NCI-H2171 treated with DMSO at 0.1 percent for 48 hours (cell line): ENCODE results near the gene DUSP28.

ENCODE experiments used
- DNase-seq: peaks from one replicate; lab custom pipeline; 2025; lab: John Stamatoyannopoulos, UW

The DUSP28 gene

DNA sequence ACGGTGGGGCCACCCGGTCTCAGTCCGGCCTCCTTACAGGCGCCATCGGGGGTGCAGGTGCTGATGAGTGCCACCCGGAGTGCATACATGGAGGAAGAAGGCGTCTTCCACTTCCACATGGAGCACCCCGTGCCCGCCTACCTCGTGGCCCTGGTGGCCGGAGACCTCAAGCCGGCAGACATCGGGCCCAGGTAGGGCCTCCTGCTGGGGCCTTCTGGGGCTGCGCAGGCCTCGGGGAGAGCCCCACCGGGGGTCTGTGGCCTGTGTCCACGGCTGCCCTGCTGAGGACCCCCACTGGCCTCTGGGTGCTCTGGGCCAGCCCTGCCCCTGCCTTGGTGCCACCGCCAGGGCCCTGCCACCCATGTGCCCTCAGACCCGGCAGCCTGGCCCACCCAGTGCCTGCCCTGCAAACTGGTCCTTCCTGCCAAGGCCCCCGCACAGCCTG lies 12.9 kb downstream of the DUSP28 start:
- DNase-seq, result no peak

DNA sequence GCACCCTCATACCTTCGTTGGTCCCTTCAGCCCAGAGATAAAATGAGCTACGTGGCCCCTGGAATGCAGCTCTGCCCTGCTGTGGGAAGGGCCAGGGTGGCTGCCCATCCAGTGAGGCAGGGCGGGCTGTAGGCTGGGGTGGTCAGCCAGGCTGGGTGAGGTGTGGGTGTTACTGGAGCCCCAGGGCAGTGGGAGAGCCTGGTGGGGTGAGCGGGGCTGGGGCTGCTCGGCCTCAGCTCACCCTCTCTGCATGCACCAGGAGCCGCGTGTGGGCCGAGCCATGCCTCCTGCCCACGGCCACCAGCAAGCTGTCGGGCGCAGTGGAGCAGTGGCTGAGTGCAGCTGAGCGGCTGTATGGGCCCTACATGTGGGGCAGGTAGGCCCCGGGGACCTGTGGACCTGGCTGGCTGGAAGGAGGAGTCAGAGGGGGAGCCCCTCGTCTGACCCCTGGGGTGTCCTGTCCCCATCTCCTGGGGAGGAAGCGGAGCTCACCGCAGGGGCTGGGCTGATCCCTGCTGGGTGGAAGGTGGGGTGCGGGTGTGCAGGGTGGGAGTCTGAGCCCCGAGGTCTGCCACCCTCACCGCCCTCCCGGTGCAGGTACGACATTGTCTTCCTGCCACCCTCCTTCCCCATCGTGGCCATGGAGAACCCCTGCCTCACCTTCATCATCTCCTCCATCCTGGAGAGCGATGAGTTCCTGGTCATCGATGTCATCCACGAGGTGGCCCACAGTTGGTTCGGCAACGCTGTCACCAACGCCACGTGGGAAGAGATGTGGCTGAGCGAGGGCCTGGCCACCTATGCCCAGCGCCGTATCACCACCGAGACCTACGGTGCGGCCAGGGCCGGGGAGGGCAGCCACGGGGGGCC lies 13.6 kb downstream of the DUSP28 start:
- DNase-seq, result no peak

DNA sequence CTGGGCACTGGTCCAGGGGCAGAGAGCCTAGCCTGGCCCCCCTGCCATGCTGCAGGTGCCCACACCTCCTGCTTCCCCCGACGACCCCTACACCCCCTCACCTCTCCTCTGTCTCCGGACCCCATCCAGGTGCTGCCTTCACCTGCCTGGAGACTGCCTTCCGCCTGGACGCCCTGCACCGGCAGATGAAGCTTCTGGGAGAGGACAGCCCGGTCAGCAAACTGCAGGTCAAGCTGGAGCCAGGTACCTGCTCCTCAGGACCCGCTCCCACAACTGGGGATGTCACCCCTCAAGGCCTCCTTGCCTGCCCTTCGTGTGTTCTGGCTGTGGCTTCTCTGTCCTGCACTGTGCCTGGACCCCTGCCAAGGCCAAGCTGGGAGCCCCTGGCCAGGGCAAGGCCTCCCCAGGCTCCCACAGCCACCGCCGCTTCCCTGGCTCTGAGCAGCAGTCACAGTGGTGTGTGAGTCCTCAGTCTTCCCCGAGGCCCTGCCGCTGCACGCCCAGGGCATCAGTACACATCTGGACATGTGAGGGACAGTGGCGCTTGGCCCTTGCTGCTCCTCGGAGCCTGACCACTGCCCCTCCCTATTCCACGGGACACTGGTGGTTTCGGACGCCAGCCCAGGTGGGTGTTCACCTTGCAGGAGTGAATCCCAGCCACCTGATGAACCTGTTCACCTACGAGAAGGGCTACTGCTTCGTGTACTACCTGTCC lies 14.4 kb downstream of the DUSP28 start:
- DNase-seq, result no peak

DNA sequence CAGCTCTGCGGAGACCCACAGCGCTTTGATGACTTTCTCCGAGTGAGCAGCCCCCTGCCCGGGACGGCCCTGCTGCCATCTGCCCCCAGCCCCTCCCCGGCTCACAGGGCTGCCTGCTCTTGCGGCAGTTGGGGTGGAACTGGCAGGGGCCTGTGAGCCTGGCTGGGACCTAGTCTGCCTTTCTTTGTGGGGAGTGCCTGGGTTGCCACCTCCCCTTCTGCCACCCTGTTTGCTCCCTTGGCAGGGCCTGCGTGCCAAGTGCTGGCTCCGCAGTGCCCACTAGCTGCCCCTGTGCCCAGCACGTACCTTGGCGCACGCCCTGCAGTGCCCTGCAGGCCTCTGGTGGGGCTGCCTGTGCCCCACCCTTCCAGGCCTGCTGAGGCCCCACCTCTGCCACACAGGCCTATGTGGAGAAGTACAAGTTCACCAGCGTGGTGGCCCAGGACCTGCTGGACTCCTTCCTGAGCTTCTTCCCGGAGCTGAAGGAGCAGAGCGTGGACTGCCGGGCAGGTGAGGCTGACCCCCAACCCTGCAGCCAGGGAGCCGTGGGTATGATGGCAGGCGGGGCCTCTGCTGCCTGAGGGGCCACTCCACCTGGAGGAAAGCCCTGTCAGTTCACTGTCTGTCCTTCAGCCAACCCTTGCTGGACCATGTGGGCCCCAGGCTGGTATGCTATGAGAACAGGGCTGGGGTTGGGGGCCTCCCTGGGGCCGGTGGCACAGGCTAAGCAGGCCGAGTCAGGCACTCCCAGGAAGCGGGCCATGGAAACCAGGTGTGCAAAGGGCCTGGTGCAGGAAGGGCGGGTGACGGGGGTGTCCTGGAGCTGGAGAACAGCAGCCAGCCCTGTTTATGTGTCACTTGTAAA lies 15.2 kb downstream of the DUSP28 start:
- no peak for DNase-seq

DNA sequence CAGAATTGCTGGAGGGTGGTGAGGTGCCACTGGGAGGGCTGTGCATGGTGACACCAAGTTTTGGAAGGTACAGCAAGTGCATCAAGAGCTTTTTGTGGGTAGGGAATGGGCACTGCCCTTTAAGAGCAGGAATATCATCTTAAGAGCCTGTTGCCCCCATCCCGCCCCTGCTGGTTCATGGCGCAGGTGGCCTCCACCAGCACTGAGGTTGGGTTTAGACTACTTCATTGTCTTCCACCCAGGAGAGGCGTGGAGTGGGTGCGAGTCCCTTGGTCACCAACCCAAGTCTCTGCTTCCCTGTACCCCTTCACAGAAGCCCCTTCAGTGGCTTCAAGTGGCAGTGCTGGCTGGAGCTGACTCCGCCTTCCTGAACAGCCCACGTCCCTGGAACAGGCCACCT lies 15.9 kb downstream of the DUSP28 start:
- no peak for DNase-seq

DNA sequence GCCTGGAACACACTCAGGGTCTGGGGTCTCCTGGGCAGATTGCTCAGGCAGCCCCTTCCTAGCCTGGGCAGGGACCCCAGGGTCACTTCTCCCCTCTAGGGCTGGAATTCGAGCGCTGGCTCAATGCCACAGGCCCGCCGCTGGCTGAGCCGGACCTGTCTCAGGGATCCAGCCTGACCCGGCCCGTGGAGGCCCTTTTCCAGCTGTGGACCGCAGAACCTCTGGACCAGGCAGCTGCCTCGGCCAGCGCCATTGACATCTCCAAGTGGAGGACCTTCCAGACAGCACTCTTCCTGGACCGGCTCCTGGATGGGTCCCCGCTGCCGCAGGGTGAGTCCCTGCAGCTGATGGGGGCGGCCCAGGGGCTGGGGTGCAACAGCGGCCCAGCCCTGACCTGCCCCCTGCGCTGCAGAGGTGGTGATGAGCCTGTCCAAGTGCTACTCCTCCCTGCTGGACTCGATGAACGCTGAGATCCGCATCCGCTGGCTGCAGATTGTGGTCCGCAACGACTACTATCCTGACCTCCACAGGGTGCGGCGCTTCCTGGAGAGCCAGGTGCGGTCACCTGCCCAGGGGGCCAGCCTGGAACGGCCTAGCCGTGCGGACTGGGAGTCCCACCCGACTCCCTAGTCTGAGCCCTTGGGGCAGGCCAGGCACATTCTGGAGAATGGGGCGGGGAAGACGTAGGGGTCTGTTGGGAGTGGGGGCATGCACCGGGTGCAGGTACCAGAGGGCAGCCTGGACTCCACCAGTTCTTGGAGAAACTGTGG lies 16.5 kb downstream of the DUSP28 start:
- DNase-seq, result no peak

DNA sequence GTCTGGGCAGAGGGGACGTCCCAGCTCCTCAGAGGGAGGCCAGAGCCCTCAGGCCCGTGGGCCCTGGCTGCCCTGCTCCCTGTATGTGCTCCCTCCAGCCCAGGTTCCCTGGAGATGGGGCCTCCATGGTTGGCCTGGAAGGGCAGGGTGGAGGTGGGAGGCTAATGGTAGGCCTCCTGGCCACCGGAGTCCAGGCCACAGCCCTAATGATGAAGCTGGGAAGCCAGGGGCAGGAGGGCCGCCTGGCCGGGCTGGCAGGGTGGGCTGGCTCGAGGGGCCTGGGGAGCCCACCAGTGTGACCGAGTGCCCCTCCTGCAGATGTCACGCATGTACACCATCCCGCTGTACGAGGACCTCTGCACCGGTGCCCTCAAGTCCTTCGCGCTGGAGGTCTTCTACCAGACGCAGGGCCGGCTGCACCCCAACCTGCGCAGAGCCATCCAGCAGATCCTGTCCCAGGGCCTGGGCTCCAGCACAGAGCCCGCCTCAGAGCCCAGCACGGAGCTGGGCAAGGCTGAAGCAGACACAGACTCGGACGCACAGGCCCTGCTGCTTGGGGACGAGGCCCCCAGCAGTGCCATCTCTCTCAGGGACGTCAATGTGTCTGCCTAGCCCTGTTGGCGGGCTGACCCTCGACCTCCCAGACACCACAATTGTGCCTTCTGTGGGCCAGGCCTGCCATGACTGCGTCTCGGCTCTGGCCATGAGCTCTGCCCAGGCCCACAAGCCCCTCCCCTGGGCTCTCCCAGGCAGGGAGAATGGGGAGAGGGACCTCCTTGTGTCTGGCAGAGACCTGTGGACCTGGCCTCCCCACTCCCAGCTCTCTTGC lies 17.3 kb downstream of the DUSP28 start:
- DNase-seq, result no peak

DNA sequence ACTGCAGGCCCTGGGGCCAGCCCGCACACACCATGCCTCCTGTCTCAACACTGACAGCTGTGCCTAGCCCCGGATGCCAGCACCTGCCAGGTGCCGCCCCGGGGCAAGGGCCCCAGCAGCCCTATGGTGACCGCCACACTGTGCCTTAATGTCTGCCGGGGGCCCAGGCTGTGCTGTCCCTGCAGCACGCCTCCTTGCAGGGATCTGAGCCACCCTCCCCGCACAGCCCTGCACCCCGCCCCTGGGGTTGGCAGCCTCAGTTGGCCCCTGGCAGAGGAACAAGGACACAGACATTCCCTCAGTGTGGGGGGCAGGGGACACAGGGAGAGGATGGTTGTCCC lies 17.9 kb downstream of the DUSP28 start:
- no peak for DNase-seq

DNA sequence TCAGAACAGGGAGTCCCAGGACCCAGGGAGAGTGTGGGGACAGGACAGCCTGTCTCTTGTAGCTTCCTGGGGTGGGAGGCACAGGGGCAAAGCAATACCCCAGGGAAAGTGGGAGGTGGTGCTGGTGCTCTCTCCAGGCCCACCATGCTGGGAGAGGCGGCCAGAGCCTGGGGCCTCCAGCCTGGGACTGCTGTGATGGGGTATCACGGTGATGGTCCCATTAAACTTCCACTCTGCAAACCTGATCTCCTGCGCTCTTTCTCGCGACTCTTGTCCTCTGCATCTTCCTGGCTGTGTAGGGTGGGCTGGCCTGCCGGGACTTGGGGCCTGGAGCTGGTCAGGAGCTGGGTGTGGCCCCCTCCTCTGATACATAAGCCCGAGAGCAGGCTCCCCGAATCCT lies 18.3 kb downstream of the DUSP28 start:
- DNase-seq, result no peak

DNA sequence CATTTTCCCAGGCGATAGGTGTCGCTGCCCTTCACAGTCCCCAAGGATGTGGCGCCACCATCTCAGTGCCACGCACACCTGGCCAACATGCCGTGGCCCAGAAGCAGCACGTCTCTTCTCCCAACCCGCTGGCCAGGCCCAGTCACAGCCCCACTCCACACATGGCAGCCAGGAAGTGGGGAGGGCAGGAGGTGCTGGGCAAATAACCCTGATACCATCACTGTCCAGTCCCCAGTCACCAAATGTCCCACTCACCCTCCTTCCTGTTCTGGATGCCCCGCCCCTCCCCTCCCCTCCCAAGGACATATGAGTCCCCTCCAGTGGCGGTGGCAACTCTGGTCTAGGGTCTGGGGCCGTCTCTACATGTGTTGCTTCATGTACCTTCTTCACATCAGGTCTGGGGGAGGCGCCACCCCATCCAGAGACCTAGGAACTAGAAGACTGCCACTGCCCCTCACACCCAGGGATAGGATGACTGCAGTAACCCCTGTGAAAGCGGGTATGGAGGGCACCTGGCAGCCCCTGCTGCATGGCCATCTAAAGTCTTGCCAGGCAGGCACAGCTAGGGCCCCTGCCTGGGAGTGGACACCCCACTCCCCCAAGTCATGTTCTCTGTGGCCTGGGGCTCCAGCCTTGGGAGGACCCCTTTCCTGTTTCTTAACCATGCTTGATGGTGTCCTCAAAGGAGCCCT lies 19.1 kb downstream of the DUSP28 start:
- no peak for DNase-seq

DNA sequence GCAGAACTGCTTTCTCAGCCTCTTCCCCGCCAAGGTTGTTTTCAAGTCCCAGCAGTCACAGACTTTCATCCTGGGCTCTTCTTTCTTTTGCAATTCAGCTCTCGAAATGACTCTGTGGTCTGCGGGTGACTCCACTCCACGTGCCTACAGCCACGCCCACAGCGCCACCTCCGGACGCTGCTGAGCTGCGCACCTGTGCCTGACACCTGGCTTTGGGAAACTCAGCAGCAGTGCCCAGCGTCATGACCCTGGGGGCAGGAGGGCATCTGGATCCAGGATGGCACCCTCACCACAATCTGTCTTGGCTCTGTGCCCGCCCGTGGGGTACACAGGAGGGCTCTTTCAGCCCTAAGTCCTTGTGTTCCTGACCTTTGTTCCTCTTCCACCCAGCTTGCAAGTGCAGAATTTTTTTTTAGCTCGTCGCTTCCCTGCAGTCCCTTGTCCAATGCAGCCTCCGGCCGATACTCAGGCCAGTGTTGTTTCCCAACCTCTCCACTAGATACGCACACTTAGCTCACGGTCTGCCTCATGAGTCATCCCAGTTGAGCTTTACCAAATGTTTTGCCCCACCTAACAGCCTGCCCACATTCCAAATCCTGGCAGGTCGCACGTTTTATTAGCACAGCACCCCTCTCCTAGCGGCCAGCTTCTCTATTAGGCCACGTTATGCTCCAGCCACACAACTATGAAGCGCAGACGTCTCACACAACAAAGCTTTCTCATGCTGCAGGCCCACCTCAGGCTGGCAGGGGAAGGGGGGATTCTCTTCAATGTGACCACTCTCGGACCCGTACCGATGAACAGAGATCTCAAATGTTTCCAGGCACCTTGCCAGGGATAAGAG lies 19.8 kb downstream of the DUSP28 start:
- DNase-seq, result peak; percentile 34

DNA sequence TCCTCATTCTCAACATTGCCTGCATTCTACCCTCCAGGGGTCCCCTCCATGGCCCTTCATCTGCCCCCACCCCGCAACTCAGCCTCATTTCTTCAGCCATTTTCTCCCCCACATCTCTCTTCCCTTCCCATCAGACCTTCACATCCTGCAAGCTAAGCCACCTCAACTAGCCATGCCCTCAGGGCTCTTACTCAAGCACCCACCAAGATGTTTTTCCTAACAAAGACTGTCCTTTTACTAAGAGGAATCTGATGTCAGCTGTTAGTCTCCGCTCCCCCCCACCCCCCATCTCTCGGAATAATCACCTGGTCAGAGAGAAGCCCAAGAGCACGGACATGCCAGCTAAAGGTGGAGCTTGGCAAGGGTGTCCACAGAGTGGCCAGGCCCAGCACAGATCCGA lies 21.7 kb downstream of the DUSP28 start:
- DNase-seq, result no peak

DNA sequence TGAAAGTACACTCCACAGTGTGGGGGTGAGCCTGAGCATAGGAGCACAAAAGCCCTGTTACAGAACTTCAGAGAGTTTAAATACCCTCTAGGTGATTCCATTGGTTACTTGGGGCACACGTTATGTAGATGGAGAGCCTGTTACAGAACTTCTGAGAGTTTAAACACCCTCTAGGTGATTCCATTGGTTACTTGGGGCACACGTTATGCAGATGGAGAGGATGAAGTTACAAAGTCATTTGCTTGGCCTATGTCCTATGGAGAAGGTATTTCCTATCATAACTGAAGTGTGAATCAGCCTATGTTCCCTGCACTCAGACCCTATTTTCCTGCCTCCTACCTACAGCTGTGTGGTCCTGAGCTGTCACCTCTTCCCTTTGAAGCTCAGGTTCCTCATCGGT lies 22.6 kb downstream of the DUSP28 start:
- DNase-seq, result no peak

DNA sequence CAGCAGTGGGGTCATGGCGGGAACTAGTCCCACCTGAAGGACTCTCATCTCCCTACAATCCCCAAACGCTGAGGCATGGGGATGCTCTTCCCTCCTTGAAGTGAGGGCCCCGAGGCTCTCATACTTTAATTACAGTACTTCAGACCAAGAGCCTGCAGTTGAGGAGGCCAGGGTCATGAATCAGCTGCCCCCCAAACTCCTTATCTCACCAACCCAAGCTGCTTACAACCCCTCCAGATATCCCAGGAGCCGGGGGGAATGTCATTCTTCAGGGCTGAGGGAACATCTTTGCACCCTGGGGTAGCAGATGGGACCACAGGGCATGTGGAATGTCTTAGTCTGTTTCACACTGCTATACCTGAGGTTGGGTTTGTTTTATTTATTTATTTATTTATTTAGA lies 23.6 kb downstream of the DUSP28 start:
- DNase-seq, result no peak

DNA sequence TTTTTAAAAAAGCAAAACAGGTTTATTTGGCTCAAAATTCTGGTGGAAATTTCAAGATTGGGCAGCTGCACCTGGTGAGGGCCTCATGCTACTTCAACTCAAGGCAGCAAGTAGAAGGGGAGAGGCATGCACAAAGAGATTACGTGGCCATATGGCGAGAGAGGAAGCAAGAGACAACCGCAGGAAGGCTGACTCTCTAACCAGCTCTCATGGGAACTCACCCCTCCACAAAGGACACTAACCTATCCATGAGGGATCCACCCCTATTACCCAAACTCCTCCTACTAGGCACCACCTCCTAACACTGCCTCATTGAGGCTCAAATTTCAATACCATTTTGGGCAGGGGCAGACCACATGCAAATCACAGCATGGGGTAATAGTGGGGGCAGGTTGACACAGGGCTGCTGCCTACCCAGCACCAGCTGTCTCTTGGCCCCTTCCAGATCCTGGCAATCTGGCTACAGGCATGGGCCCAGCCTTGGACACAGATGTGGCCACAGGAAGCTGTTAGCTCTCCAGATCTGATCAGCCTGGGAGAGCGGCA lies 24.4 kb downstream of the DUSP28 start:
- peak; percentile 96 for DNase-seq

DNA sequence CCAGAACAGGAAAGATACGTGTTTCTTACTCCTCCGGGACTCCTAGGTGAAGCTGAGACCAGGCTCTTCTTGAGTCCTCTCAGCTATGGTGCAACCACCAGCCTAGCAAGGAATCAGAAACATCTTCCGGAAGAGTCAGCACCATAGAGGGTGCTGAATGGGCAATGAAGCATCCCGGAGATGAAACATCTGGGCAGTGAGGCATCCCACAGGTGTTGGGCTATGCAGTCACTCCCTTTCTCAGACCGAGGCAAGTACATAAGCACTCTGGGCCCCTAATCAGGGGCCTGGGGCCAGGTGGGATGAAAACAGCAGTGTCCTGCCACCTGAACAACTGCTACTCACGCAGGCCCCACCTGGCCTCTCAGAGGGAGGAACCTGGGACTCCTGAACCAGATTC lies 24.9 kb downstream of the DUSP28 start:
- no peak for DNase-seq

DNA sequence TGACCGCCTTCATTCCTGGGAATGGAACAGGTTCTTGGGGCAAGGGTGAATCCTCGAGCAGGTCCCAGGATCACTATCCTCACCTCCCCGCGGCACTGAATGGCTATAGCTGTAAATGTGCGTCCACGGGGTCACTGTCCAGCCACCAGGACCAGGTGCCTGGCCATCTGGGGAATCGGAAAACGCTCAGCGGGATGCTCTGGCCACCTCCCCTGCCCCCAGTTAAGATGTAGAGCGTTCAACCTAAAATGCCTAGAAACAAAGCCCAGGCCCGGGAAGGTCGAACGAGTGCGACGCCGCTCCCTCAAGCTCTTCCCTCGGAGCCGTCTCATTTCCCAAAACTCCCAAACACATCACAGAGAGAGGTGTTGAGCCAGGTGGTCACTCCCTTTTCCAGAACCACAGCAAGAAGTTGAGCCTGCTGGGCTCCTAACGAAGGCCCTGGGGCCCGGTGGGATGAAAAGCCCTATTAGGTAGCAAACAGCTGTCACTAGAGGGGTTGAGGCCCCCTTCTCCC lies 25.6 kb downstream of the DUSP28 start:
- DNase-seq, result no peak

DNA sequence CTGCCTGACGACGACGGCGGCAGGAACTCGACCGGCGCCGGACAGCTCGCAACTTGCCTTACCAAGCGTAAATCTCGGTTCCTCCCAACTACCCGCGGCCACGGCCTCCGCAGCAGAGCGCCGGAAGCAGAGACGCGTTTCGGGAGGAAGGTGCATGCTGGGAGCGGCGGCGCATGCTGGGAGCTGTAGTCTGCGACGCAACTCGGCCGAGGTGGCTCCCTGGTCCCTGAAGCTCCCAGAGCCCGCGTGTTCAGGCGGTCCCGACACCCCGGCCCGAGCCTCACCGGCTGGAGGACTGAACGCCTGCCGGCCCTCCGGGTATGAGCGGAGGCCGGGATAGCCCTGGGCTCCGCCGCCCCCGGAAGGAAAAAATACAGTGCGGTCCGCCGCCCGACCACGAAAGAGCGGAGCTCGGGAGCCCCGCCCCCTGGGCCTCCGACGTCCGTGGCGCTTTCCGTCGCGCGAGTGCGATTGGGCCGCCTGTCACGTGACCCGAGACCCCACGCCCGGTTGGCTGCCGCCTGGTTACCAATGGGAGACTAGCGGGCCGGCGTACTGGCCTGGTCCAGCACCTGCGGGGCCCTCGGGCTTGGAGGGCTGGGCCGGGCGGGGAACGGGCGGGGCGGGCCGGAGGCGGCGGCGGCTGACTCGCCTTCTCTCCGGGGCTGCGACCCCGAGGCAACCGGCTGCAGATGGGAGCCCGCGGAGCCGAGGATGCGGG lies 26.2 kb downstream of the DUSP28 start, which contains the start of gene CAPN10:
Gene CAPN10, plus strand, starts transcription at position 537 of the 721 bp plus-strand sequence. Its CDS starts 178 bp downstream, at position 715.
- peak; percentile 78 for DNase-seq
